Esophagus muscularis mucosa (tissue), 3 donors: ENCODE data around the gene ULBP2.
"Not testable (repeated sequence)": the region's sequence is repeated elsewhere in the genome, so short reads cannot be mapped to it uniquely, and the experiment has no call there.

ENCODE experiments used
- CTCF ChIP-seq, 3 experiments: fragments of 200-600 bp in 2 of 3; fragments of 450-650 bp in 1 of 3; sonication (generic) in 2 of 3; IDR thresholded peaks; one replicate each; pipeline ENCODE4 v1.5.1; 2017 to 2019; ENCODE audit warnings: antibody characterized with exemption in 3 of 3, mild to moderate bottlenecking in 2 of 3, moderate library complexity in 1 of 3
- POLR2AphosphoS5 ChIP-seq, 2 donors: sonication (generic); formaldehyde crosslinking; IDR thresholded peaks; one replicate each; pipeline ENCODE4 v1.6.1; 2017; ENCODE audit warnings: antibody characterized with exemption in 2 of 2

GRCh38 chr6:149922091-149922490 lies 19.7 kb upstream of the ULBP2 start:
- TF ChIP-seq CTCF, POLR2AphosphoS5 (IDR thresholded peaks at IDR 0.05): not testable (repeated sequence)
